Measurements from ENCODE around the gene ZBTB7A. TPM values are rescaled to one million over a fixed set of nuclear protein-coding genes. Genes with fewer than 3 reads are reported as not detected.
"Not testable (repeated sequence)": the region's sequence is repeated elsewhere in the genome, so short reads cannot be mapped to it uniquely, and the experiment has no call there.

Gene ZBTB7A
- total RNA-seq, 6 experiments from 2014 or later: 19.0 to 38.5 (median 27.7) TPM

DNA sequence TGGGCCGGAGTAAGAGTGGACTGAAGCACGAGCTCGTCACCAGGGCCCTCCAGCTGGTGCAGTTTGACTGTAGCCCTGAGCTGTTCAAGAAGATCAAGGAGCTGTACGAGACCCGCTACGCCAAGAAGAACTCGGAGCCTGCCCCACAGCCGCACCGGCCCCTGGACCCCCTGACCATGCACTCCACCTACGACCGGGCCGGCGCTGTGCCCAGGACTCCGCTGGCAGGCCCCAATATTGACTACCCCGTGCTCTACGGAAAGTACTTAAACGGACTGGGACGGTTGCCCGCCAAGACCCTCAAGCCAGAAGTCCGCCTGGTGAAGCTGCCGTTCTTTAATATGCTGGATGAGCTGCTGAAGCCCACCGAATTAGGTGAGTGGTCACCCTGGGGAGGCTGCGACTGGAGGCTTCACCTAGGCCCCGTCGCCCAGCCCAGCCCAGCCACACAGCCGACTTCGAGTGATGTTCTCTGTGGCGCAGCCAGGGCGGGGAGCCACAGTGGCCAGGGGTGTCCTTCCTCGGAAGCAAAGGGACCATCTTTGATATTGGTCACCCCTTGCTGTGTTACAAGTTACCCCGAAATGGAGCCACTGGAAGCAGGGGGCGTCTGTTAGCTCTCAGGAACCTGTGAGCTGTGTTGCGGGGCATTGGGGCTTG is 53.6 kb downstream of the ZBTB7A start:
- intact Hi-C loops (cut with DNase I): loop anchor here in 1 of 2 donors (10.0 kb wide), 1 partner anchor 52 kb away; the partner anchor contains the start of gene ZBTB7A
- 90% methylated on average over 2 of the region's 33 CpGs for WGBS (ENCODE audit: insufficient coverage, low coverage, low lambda C conversion rate, missing lambda C conversion rate)
- DNase-seq (no peak), ATAC-seq (no peak)
- Histone ChIP-seq H3K36me3 (peaks cover 0 to 12% (median 8%) of the 10 kb centered on the region in 4 donors), H3K4me3 (no peak overlapping the region), H3K27ac (peak overlapping the region; percentile 63 to 69 (median 68)), H3K9me3 (no peaks in the 10 kb centered on the region), H3K27me3 (no peaks in the 10 kb centered on the region), H3K4me1 (peaks cover 0 to 58% (median 8%) of the 10 kb centered on the region in 4 donors)
- TF ChIP-seq, protein P1, sequence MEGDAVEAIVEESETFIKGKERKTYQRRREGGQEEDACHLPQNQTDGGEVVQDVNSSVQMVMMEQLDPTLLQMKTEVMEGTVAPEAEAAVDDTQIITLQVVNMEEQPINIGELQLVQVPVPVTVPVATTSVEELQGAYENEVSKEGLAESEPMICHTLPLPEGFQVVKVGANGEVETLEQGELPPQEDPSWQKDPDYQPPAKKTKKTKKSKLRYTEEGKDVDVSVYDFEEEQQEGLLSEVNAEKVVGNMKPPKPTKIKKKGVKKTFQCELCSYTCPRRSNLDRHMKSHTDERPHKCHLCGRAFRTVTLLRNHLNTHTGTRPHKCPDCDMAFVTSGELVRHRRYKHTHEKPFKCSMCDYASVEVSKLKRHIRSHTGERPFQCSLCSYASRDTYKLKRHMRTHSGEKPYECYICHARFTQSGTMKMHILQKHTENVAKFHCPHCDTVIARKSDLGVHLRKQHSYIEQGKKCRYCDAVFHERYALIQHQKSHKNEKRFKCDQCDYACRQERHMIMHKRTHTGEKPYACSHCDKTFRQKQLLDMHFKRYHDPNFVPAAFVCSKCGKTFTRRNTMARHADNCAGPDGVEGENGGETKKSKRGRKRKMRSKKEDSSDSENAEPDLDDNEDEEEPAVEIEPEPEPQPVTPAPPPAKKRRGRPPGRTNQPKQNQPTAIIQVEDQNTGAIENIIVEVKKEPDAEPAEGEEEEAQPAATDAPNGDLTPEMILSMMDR (IDR thresholded peaks at IDR 0.05): no peak
- TF ChIP-seq POLR2A (IDR thresholded peaks at IDR 0.05): no peak

DNA sequence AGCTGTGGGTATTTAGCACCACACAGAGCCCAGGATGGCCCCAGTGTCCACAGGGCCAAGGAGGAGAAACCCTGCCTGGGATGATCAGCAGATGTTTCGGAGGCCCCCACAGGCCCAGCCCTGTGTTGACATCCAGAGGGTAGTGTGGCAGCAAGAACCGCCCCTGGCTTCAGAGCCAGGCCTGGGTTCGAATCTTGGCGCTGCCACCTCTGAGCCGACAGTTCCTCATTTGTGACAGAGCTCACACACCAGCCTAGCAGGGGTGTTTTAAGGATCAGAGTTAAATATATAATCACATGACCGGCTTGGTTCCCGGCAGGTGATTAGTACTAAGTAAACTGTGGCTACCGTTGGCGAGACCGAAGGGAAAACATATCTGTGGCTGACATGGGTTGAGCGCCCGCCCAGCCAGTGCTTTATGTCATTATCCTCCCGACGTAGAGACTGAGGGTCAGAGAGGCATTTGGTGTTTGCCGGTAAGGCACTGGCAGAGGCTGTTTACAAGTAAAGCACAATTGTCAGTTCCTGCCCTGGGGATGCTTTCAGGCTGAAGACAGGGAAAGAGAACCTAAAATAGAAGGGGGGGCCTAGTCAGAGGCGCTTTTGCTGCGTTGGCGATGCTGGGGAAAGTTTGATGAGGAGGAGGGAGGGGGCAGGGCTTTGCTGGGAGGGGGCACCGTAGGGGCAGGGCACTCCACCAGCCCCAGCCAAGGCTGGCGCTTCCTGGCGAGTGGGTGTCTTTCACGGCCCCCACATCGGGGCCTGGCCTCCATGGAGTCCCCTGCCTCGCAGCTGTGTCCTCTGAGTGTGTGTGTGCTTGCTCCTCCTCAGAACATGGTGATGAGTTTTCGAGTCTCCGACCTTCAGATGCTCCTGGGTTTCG is 54.4 kb downstream of the ZBTB7A start:
- Histone ChIP-seq H3K27ac (peak overlapping the region; percentile 63 to 69 (median 68)), H3K36me3 (peaks cover 0 to 12% (median 8%) of the 10 kb centered on the region in 4 donors), H3K4me3 (no peak overlapping the region), H3K4me1 (peaks cover 0 to 58% (median 8%) of the 10 kb centered on the region in 4 donors), H3K9me3 (no peaks in the 10 kb centered on the region), H3K27me3 (no peaks in the 10 kb centered on the region)
- intact Hi-C loops (cut with DNase I): loop anchor here in 1 of 2 donors (10.0 kb wide), 1 partner anchor 52 kb away; the partner anchor contains the start of gene ZBTB7A
- DNase-seq (peak; percentile 74 to 78 (median 76)), ATAC-seq (peak; percentile 53 to 79 (median 56))
- TF ChIP-seq, protein P1 (IDR thresholded peaks at IDR 0.05): no peak
- TF ChIP-seq POLR2A (IDR thresholded peaks at IDR 0.05): no peak
- WGBS (ENCODE audit: insufficient coverage, low coverage, low lambda C conversion rate, missing lambda C conversion rate): 47% methylated on average over 10 of the region's 27 CpGs

DNA sequence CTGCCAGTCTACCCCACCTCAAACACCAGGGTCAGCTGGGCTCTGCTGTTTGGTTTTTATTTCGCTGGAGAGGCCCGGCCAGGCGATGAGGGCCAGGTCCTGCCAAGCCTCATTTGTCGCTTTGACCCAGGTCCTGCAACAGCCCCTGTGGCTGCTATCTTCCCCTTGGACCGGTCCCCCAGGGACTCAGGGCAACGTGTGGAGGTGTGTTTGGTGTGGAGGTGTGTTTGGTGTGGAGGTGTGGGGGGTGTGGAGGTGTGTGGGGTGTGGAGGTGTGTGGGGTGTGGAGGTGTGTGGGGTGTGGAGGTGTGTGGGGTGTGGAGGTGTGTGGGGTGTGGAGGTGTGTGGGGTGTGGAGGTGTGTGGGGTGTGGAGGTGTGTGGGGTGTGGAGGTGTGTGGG is 55.3 kb downstream of the ZBTB7A start:
- not testable (repeated sequence) for H3K4me3 ChIP-seq, DNase-seq, H3K9me3 ChIP-seq, H3K27me3 ChIP-seq, H3K27ac ChIP-seq, ATAC-seq
- peaks cover 0 to 12% (median 8%) of the 10 kb centered on the region in 4 donors for H3K36me3 ChIP-seq
- intact Hi-C loops (cut with DNase I): loop anchor here in 1 of 2 donors (10.0 kb wide), 1 partner anchor 53 kb away; the partner anchor contains the start of gene ZBTB7A
- peaks cover 0 to 58% (median 8%) of the 10 kb centered on the region in 4 donors for H3K4me1 ChIP-seq
- WGBS (ENCODE audit: insufficient coverage, low coverage, low lambda C conversion rate, missing lambda C conversion rate): 55% methylated on average over 6 of the region's 6 CpGs

DNA sequence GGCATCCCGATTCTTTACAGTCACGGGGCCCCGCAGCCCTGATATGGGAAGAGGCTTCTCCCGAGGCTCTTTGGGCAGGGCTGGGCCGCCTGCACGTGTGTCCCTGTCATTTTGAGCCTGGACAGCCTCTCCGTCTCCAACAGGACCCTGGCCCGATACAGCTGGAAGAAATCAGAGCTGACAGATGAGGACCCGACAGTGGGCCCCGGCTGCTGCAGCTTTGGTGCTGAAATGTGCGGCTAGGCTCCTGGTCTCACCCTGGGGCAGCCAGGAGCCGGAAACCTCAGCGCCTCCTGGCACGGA is 55.9 kb downstream of the ZBTB7A start:
- Histone ChIP-seq H3K27me3 (no peaks in the 10 kb centered on the region), H3K4me1 (peaks cover 0 to 51% (median 8%) of the 10 kb centered on the region in 4 donors), H3K27ac (no peak overlapping the region), H3K9me3 (no peaks in the 10 kb centered on the region), H3K4me3 (no peak overlapping the region), H3K36me3 (peaks cover 0 to 12% (median 8%) of the 10 kb centered on the region in 4 donors)
- intact Hi-C loops (cut with DNase I): loop anchor here in 1 of 2 donors (10.0 kb wide), 1 partner anchor 54 kb away; the partner anchor contains the start of gene ZBTB7A
- ATAC-seq (no peak), DNase-seq (no peak)
- no CpG with 5 or more reads among the region's 14 CpGs for WGBS (ENCODE audit: insufficient coverage, low coverage, low lambda C conversion rate, missing lambda C conversion rate)
- TF ChIP-seq, protein P1 (IDR thresholded peaks at IDR 0.05): no peak
- no peak for TF ChIP-seq POLR2A (IDR thresholded peaks at IDR 0.05)

Measured in right lobe of liver (tissue), 6 donors.